NCI-H1105 (cell line): Measurements from ENCODE around the gene KLHL18.
A peak's percentile ranks its signal among the peaks of the same experiment; 100 is the strongest.
"Not testable (repeated sequence)": the region's sequence is repeated elsewhere in the genome, so short reads cannot be mapped to it uniquely, and the experiment has no call there.

ENCODE experiments used
- DNase-seq: peaks from one replicate; lab custom pipeline; 2025; lab: John Stamatoyannopoulos, UW

The KLHL18 gene

GRCh38 chr3:47362701-47363100 lies 80.0 kb downstream of the KLHL18 start:
- DNase-seq = no peak

DNA sequence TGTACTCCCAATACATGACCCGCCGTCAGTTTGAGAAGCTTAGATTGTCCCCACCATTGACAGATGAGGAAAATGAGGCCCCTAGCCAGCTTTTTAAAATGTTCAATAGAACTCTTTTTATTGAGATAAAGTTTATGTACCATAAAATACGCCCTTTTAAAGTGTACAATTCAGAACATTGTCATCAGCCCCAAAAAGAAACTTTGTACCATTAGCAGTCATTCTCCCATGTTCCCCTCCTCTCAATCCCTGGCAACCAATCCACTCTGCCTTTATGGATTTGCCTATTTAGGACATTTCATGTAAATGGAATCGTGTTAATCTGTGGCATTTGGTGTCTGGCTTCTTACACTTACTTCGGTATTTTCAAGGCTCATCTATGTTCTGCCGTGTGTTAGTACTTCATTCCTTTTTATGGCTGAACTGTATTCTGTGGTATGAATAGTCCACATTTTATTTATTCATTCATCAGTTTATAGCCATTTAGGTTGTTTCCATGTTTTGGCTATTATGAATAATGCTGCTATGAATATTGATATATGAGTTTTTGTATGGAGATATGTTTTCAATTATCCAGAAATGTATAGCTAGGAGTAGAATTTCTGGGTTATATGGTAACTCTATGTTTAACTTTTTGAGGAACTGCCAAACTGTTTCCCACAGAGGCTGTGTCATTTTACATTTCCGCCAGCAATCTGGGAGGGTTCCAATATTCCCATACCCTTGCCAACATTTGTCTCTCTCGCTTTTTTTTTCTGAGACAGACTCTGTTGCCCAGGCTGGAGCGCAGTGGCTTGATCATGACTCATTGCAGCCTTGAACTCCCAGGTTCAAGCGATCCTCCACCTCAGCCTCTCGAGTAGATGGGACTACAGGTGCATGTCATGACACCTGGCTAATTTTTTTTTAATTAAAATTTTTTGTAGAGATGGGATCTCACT lies 82.7 kb downstream of the KLHL18 start:
- DNase-seq = no peak

DNA sequence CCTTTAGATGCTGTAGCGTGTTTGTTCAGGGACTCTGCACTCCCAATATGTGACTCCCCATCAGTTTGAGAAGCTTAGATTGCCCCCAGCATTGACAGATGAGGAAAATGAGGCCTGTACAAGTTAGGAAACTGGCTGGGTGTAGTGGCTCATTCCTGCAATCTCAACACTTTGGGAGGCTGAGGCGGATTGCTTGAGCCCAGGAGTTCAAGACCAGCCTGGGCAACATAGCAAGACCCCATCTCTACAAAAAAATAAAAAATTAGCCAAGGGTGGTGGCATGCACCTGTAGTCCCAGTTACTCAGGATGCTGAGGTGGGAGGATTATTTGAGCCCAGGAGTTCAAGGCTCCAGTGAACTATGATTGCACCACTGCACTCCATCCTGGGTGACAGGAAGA lies 84.1 kb downstream of the KLHL18 start:
- DNase-seq = no peak

DNA sequence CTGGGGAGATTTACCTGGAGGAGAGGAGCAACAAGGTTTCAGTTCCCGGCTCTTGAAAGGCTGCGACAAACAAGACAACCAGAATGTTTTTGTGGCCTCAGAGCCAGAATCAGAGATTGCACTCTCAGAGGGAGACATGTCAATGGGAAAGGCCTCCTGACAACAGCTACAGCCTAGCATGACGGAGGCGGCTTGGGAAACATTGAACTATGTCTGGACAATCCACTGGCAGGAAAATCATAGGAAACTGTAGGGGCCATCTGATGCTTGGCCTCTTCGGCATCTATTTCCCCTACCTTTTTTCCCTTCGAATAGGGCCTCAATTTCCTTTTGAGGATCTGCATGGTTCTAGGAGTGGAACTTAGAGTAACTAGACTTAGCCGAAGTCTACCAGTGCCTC lies 84.9 kb downstream of the KLHL18 start:
- no peak for DNase-seq

- DNase-seq = not testable (repeated sequence)
Measured at GRCh38 chr3:47370020-47370419, 87.3 kb downstream of the KLHL18 start.

GRCh38 chr3:47370887-47371697 lies 88.3 kb downstream of the KLHL18 start:
- DNase-seq = no peak

DNA sequence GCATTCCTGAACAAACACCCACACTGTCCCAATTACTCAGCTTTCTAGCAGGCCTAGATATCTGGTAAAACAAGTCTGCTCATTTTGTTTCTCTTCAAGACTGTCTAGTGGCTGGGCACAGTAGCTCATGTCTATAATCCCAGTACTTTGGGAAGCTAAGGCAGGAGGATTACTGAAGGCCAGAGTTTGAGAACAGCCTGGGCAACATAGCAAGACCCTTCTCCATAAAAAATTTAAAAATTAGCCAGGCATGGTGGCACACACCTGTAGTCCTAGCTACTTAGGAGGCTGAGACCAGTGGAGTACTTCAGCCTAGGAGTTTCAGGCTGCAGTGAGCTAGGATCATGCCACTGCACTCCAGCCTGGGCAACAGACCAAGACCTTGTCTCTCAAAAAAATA lies 91.8 kb downstream of the KLHL18 start:
- DNase-seq = no peak

DNA sequence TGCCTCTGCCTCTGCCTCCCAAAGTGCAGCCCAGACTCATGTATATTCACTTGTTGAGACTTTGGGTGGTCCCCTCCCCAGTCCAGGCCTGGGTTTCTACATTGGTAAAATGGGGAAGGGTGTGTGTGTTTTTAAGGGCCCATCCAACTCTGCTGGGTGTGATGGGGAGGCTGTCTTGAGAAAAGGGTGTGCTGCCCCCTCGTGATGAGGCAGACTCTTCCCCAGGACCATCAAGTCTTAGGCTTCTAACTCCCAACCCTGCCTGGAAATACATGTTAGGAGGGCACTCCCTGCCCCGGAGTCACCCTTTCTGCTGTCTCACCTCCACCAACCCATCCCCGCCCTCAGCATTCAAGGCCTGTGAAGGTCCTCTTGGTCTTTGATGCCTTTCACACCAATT lies 93.6 kb downstream of the KLHL18 start:
- no peak for DNase-seq

DNA sequence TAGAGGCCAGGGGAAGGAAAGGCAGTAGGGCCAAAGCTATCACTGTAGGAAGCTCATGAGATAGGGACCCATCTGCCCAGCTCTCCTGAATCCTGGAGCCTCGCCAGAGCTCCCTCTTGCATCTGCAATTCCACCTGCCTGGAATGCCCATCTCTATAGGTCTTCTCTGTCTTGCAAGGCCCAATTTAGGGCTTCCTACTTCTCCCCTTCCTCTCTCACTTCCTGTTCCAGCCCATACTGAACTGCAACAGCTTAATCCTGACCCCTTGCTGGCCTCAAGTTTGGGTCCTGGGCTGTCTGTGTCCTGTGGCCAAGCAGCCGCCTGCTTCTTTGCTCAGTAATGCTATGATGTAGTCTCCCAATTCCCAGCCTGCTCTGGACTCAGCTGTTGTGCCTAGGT lies 94.4 kb downstream of the KLHL18 start:
- no peak for DNase-seq

- DNase-seq = no peak
Measured at GRCh38 chr3:47378869-47379268, 96.1 kb downstream of the KLHL18 start.

DNA sequence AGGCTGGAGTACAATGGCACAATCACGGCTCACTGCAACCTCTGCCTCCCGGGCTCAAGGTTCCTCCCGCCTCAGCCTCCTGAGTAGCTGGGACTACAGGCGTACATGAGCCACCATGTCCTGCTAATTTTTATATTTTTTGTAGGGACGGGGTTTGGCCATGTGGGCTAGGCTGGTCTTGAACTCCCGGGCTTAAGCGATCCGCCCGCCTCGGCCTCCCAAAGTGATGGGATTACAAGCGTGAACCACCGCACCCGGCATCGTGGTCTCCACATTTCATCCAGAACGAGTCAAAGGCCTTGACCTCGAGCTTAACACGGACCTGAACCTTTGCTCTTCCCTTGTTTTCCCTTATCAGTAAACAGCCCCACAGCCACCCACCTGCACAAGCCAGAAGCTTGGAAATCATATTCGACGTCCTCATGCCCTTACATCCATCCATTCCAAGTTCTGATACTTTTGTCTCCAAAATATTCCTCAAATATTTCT lies 96.7 kb downstream of the KLHL18 start:
- no peak for DNase-seq

DNA sequence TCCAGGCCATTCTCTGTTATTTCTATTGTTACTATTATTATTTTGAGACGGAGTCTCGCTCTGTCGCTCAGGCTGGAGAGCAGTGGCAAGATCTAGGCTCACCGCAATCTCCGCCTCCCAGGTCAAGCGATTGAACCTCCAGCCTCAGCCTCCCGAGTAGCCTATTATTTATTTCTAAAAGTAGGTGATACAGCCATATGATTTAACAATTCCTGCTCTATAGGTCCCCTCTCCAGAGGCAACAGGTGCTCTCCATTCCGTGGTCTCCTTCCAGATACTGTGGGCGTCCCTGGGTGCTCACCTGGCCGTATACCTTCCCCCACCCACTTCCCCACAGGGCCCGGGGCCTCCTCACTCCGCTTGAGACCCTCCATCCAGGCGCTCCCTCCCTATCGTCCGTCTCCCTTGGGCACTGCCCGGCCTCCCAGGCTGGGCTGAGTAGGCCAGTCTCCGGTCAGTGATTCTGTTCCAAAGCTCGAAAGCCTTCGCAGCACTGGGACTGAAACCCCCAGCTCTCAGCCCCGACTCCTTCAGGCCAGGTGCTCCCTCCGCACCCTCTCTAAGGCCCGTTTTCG lies 97.4 kb downstream of the KLHL18 start:
- DNase-seq = no peak

- DNase-seq = peak; percentile 94
Measured at GRCh38 chr3:47380601-47381316, 98.0 kb downstream of the KLHL18 start, which contains the start of gene PTPN23. TSS of gene PTPN23 (plus strand) at chr3:47381021. CDS start at chr3:47381097, 76 bp downstream.

- peak; percentile 39 for DNase-seq
Measured at GRCh38 chr3:47381317-47382157, 98.8 kb downstream of the KLHL18 start.

GRCh38 chr3:47384425-47384824 lies 101.7 kb downstream of the KLHL18 start:
- DNase-seq = no peak

- DNase-seq = no peak
Measured at GRCh38 chr3:47385007-47385406, 102.3 kb downstream of the KLHL18 start.

DNA sequence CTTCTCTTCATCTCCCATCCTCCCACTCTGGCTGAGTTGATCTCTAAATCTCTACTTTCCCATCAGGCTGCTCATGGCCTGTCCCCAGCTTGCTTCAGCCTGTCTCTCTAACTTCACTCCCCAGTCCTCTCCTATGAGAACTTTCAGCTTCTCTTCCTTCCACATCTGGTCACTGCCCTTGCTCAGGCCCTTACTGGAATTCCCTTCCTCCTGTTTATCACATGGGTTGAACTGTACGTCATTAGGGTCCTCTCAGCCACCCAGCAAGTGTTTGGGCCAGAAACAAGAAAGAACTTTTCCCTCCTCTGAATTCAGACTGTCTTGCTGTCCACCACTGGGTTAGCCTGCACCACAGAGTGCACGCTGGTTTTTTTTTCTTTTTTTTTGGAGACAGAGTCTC lies 103.1 kb downstream of the KLHL18 start:
- no peak for DNase-seq

DNA sequence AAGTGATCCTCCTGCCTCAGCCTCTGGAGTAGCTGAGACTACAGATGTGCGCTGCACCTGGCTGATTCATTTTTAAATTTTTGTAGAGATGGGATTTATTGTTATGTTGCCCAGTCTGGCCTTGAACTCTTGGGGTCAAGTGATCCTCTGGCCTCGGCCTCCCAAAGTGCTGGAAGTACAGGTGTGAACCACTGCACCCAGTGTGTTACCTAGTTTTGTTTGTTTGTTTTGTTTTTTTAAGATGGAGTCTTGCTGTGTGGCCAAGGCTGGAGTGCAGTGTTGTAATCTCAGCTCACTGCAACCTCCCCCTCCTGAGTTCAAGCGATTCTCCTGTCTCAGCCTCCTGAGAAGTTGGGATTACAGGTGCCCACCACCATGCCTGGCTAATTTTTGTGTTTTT lies 110.2 kb downstream of the KLHL18 start:
- no peak for DNase-seq

GRCh38 chr3:47394140-47394870 lies 111.6 kb downstream of the KLHL18 start:
- DNase-seq = no peak

DNA sequence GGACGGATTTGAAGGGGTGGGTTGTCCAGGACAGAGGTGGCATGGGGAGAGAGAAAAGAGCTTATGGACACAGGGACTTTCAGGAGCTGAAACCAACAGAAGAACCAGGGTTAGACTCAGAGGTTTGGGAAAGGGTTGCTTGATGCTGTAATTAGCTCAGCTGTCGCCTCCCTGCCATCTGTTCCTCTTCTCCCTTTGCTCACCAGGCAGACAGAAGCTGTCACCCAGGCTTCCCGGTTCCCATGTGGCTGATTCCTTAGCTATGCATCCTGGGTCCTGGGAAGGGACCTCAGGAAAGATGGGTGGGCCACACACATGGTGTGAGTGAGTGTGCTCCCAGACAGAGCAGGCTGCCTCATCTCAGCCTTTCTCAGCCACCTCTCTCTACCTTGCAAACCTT lies 112.1 kb downstream of the KLHL18 start:
- DNase-seq = no peak
